Hematopoietic multipotent progenitor cell treated with erythropoietin and hydrocortisone succinate and interleukin-3 and kit ligand, for 17 days (in vitro differentiated cells): ENCODE measurements around the gene AFF2.

Experiments
- DNase-seq: peaks from one replicate; pipeline ENCODE4 v3.0.0-alpha.2; 2015; ENCODE audit warnings: low spot score

The AFF2 gene

DNA sequence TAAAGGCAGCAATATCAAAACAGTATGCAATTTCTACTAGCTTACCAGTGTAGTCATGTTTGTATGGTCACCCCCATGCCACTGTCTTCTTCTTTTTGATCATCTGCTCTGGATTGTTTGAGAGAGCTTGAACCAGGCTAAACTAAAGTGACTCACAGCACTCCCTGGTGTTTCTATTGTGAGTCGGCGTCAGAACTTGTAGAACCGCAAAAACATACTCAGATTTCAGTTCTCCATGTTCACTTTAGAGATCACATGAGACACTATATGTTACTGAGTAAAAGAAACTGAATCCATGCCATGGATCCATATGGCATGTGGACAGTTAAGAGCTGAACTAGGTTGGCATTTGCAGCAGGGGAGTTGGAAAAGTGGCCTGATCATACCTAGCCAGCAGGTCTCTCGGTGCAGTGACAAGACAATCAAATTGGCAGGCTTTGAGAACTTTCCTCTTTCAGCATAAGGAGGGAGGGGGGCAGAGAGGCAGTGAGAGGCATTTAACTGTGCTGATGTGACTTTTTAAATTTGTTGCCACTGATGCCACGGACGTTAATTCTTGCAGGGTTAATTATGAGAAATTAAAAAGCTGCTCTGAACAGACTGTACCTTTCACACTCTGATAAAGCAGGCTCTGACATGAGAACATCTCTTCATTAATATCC lies 88.4 kb downstream of the AFF2 start:
- no peak for DNase-seq

GRCh38 chrX:148592595-148592994 lies 92.2 kb downstream of the AFF2 start:
- no peak for DNase-seq

GRCh38 chrX:148593146-148593545 lies 92.7 kb downstream of the AFF2 start:
- no peak for DNase-seq

DNA sequence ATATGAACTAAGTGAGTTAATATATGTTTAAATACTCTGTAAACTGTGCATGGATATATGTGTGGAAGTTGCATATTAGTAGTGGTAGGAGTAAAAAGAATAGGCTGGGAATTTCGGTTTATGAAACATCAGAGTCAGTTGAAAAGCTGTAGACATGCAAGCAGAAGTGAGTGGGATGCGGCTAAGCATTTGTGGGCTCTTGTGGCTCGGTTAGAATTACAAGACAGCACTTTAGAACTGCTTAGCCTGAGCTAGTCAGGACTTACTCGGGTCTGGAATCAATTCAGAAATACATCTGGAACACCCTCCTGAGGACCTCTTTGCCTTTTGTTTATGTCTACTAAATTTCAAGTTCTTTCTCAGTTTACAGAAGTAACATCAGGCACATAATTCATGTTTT lies 93.6 kb downstream of the AFF2 start:
- DNase-seq = no peak

DNA sequence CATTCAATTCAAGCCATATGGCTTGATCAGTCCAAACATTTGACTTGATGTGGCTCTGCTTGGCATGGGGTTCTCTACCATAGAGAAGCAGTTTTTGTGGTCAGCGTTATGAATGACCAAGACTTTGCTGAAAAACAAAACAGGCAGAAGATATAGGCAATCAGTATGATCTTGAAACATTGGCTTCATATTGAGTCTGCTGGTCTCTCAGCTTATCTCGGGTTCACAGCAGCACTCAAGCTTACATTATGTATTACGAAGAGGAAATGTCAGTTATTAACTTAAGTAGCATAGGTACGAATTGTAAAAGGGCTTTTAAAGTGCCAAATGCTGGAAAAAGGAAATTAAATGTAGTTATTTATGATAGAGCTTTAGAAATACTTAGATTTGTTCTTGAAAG lies 99.0 kb downstream of the AFF2 start:
- no peak for DNase-seq

GRCh38 chrX:148600131-148600530 lies 99.7 kb downstream of the AFF2 start:
- DNase-seq = no peak

DNA sequence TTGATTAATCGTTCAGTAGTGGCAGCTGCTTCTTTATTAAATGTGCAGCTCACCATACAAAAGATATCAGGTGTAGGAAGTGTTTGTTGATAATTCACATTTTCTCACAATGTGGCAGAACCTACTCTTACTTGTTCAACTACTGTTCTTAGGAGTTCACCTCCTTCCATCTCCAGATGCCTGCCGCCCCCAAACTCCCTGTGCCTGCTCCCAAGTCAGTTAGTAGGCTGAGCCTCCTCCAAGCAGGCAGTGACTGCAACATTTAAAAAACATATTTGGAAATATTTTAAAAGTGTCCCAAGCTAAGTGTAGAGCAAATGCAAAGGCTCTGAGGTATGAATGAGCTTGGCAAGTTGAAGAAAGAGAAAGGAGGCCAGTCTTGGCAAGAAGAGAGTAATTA lies 100.2 kb downstream of the AFF2 start:
- DNase-seq = no peak

GRCh38 chrX:148601034-148601433 lies 100.6 kb downstream of the AFF2 start:
- DNase-seq = no peak

DNA sequence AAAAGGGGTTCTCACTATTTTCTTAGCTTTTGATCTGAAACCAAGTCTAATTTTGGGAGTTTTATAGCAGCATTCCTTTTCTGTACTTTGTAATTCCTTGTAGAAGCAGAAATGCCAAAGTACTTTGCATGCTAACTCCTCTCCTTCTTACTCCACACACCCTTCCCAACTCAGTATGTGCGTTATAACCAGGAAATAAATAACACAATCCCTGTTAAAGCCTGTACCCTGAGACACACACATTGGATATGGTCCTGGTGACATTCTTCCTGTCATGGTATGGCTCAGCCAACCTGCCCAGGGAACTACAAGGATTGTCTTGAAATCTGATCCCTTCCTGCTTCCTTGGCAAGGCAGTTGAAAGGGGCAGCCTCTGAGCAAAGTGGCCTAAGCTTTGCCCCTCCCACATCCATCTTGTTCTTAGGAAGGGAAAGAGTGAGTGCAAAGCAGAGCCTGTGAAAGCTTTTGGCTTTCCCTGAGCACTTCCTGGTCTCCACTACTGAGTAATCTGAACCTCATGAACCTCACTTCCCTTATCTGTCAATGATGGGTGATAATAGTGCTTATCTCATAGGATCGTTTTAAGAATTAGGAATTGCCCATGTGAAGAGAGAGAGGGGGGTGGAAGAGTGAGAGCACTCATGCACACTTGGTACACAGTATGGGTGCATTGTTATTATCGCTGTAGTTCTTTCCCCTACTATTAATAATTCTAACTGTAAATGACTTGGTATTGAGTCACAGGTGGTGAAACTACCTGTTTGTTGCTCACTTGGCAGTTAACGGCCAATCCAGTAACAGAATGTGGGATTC lies 109.3 kb downstream of the AFF2 start:
- no peak for DNase-seq

DNA sequence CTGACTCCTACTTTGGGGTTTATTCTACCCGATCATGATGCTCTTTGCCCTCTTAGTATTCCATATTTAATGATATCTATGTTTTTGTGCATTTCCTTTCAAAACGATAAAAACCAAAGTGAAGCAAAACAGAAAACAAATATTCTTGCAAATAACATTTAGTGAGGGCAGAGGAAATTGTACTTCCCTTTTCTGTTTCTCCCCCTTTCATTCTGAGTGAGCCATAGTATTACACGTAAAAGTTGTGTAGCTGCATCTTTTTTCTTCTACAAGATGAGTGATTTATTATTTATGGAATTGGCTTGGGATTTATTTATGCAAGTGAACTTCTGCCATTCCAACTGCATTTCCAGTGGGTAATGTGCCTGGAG lies 109.9 kb downstream of the AFF2 start:
- no peak for DNase-seq

GRCh38 chrX:148611993-148612392 lies 111.6 kb downstream of the AFF2 start:
- DNase-seq = no peak

- no peak for DNase-seq
Measured at GRCh38 chrX:148612431-148612830, 112.0 kb downstream of the AFF2 start.

- no peak for DNase-seq
Measured at GRCh38 chrX:148613636-148614035, 113.2 kb downstream of the AFF2 start.

DNA sequence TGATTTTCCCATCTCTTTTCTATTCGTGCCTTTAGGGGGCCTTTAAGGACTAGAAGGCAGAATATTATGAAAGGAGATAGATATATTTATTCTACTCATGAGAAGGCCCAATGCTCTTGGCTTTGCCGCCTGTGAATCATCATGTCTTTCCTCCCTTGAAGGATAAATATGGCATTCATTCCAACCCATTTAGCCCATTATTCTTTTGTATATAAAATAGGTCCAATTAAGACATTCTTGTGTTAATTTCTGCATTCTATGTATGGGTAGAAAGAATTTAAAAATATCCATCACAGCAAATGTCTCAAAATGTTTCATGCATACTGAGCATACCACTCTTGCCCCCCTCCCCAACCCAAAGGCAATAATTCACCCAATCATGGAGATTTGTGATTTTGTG lies 115.1 kb downstream of the AFF2 start:
- DNase-seq = no peak

DNA sequence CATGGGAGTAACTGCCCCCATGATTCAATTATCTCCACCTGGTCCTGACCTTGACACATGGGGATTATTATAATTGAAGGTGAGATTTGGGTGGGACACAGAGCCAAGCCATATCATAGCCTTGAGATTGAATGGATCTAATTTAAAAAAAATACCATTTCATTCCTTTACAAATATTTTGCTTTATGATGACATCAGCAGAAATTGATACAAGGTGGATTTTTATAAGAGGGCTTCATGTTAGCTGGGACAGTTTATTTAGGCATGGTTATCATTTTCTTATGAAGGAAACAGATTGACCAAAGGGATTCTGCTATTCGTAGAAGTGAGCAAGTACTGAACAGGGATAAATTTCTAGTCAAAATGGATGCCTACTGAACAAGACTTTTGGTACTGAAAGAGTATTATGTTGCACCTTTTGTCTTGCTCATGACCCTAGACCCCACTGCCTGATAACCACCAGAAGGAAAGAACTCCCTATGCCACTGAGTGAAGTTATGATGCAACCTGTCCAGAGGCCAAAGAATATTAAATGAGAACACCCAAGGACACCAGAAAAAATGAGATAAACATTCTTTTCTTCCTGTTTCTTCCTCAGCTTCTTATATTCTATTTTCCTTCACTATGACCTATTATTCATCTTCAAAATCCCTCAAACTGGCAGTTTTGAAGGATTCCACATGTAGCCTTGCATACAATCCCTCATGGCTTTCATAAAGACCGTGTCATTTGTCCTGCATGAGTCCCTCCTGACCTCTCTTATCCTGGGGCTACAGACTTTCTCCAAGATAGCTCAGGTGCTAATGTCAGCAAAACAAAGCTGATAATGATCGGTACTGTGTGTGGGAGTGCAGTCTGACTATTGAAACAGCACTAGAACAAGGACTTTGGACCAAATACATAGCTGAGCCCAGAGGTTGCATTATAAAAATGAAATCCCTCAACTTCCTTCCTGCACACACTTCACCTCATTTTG lies 118.3 kb downstream of the AFF2 start:
- no peak for DNase-seq

- DNase-seq = no peak
Measured at GRCh38 chrX:148620023-148620422, 119.6 kb downstream of the AFF2 start.

DNA sequence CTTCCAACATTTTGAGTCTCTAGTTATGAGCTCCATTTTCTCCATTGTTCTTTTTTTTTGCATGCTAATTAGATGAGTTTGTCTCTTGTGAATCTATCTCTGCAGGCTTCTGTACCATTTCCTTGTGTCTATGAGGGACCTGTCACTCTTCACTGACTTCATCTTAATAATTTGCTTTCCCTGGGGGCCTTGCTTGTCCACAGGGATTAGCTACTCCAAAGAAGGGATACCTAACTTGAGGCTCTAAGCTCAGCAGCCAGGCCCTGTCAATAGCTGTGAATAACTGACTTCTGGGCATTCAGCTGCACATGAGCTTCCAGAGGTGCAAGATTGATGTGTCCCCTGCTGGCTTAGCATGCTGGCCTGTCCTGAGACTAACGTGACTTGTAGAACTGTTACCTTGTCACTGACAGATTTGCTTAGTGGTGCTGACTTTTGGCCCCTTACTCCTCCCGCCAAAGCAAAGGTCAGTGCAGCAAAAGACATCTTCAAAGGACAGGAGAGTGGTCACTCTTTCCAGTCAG lies 124.6 kb downstream of the AFF2 start:
- no peak for DNase-seq

DNA sequence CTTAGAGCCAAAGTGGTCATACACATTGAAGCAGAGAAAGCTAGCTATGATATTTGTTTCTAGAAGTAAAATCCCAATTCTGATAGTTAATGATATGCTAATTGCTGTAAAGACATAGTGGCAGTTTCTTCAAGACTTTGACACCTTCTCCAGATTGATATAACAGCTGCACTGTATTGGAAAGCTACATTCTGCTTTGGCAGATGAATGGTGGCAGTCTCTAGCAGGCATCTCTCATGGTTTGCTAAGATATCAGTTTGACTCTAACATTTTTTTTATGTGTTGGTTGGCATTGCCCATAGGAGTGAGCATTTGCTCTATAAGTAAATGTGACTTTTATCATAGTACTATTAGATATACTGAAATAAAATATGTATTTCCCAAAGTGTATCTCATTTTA lies 128.2 kb downstream of the AFF2 start:
- no peak for DNase-seq

- DNase-seq = no peak
Measured at GRCh38 chrX:148629434-148629833, 129.0 kb downstream of the AFF2 start.

GRCh38 chrX:148632444-148632843 lies 132.0 kb downstream of the AFF2 start:
- DNase-seq = no peak

DNA sequence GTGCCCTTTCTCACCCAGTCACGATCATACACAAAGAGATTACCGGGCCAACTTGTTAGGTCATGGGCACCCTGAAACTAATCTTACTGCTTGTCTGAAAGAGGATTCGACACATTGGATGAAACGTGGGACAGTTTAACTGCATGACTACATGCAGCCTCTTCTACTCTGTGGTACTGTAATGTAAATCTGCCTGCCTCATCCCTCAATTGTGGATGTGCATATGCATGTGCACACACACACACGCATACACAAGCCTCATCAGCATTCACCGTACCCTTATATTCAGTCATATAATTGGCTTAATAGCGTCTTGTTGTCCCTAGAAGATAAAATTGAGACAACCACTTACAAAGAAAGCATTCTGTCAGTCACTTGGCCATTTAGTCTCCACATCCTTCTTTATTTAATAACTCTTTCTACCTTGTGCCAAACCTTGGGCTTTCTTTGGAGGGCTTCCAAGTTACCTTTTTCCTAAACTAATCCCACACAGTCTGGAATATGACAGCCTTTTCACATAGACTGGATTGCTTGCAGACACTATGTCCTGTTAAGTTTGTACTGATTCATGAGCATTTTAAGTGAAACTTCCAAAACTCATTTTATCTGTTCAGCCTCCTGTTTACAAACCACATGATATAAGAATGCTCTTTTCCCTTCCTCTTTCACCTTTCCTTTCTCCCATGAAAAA lies 132.9 kb downstream of the AFF2 start:
- no peak for DNase-seq

DNA sequence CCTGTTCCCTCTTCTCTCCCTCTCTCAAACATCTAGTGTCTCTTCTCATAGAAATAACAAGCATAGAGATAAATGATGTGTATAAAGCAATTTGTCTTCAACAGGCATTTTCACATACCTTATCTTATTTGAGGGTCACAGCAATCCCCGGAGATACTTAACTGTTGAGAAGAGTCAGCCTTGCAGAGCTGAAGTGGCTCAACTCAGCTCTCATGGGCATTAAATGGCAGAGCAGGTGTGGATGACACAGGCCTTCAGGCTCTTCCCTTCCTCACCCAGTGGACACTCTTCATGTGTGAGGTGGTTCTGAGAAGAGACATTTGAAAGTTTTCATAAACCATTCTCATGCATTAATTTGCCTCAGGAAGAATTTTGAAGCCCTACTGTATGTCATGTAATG lies 134.2 kb downstream of the AFF2 start:
- no peak for DNase-seq
